GM13977 (cell line): ENCODE data around the gene DLG2.

Experiments
- DNase-seq: peaks from one replicate; pipeline ENCODE4 v3.0.0; 2012; ENCODE audit warnings: low spot score
- in situ Hi-C: fragments of 300-500 bp; cut with MboI; formaldehyde crosslinking; loops from one replicate; pipeline ENCODE4 v1.12.0; 2022; ENCODE audit warnings: low sequenced_read_pairs, low pct_unique_long_range_greater_than_20kb, mixed read lengths, inconsistent platforms; ENCODE audit not compliant: unreplicated experiment
- TF ChIP-seq, protein P1 (sequence below): IDR thresholded peaks from 2 replicates; pipeline ENCODE4 v1.5.1; 2012; ENCODE audit warnings: mild to moderate bottlenecking, control low read depth; ENCODE audit not compliant: insufficient read depth; ENCODE audit errors: extremely low read depth, missing control alignments

The DLG2 gene

GRCh38 chr11:84164728-84165127 is 1462.4 kb downstream of the DLG2 start:
- TF ChIP-seq, protein P1, sequence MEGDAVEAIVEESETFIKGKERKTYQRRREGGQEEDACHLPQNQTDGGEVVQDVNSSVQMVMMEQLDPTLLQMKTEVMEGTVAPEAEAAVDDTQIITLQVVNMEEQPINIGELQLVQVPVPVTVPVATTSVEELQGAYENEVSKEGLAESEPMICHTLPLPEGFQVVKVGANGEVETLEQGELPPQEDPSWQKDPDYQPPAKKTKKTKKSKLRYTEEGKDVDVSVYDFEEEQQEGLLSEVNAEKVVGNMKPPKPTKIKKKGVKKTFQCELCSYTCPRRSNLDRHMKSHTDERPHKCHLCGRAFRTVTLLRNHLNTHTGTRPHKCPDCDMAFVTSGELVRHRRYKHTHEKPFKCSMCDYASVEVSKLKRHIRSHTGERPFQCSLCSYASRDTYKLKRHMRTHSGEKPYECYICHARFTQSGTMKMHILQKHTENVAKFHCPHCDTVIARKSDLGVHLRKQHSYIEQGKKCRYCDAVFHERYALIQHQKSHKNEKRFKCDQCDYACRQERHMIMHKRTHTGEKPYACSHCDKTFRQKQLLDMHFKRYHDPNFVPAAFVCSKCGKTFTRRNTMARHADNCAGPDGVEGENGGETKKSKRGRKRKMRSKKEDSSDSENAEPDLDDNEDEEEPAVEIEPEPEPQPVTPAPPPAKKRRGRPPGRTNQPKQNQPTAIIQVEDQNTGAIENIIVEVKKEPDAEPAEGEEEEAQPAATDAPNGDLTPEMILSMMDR = no peak
- DNase-seq = no peak
- in situ Hi-C loops = no loop called here

GRCh38 chr11:84163116-84163515 is 1464.0 kb downstream of the DLG2 start:
- DNase-seq = no peak
- in situ Hi-C loops = no loop called here
- TF ChIP-seq, protein P1 = no peak

- DNase-seq = no peak
- in situ Hi-C loops = no loop called here
These were observed 1469.5 kb downstream of the DLG2 start for GRCh38 chr11:84157639-84158038.

GRCh38 chr11:84146826-84147225 is 1480.3 kb downstream of the DLG2 start:
- in situ Hi-C loops = no loop called here
- TF ChIP-seq, protein P1 = no peak
- no peak for DNase-seq

More at GRCh38 chr11:84157639-84158038, 1469.5 kb downstream of the DLG2 start:
- TF ChIP-seq, protein P1 = no peak

DNA sequence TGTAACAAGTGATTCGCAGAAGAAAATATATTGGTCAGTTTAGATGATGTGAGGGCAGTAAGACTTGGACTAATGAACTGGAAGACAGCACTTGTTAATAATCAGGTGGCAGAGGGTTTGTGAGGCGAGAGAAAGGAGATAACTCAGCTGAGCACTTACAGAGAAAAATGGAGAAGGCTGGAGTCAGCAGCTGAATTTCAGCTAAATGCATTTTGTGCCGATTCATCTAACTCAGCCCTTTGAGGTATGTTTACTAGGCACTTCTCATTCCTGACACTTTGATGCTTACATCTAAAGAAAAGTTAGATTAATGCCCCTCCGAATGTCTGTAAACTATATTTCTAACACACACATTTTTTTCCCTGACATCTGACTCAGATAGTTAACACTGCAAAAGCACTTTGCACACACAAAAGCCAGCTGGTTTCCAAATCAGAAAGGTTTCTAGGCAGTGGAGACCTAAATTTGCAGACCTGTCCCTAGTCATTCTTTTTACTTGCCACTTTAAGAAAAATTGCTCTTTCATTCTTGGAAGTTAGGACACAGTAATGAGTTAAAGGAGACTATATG is 1481.4 kb downstream of the DLG2 start:
- in situ Hi-C loops = no loop called here
- DNase-seq = no peak
- TF ChIP-seq, protein P1 = no peak

- in situ Hi-C loops = no loop called here
- TF ChIP-seq, protein P1 = no peak
- DNase-seq = no peak
These were observed 1482.6 kb downstream of the DLG2 start for GRCh38 chr11:84144531-84144930.

DNA sequence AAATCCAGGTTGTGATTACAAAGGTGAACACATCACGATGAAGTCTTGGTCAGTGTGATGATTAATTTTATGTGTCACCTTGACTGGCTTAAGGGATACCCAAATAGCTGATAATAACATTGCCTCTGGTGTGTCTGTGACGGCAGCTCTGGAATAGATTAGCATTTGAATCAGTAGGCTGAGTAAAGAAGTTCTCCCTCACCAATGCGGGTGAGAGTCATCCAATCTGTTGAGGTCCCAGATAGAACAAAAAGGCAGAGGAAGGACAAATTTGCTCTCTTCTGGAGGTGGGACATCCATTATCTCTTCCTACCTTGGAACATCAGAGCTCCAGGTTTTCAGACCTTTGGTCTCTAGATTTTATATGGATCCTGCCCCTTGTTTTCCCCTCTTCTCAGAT is 1484.7 kb downstream of the DLG2 start:
- TF ChIP-seq, protein P1 = no peak
- in situ Hi-C loops = no loop called here
- DNase-seq = no peak
